NCI-H1048 (cell line): Measurements from ENCODE around the gene CYB5R2.
A peak's percentile ranks its signal among the peaks of the same experiment; 100 is the strongest.
"Not testable (repeated sequence)": the region's sequence is repeated elsewhere in the genome, so short reads cannot be mapped to it uniquely, and the experiment has no call there.

ENCODE experiments used
- DNase-seq: peaks from one replicate; lab custom pipeline; 2025; lab: John Stamatoyannopoulos, UW

The CYB5R2 gene

DNA sequence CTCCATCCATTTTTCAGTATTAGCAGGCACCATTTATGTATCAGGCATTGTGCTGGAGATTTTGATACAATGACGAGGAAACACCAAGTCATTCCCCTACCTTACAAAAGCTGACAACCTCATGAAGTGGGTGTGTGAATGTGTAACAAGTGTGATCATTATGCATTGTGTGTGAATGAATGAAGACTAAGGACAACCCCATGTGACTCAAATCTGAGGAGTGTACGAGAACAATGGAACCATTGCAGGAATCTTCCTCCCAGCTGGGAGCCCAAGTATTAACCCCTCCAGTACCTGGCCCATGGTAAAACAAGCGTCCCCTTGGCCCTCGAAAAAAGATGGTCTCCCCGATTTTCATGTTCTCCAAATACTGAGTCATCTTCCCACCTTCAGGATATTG lies 4.4 kb downstream of the CYB5R2 start:
- DNase-seq, result no peak

DNA sequence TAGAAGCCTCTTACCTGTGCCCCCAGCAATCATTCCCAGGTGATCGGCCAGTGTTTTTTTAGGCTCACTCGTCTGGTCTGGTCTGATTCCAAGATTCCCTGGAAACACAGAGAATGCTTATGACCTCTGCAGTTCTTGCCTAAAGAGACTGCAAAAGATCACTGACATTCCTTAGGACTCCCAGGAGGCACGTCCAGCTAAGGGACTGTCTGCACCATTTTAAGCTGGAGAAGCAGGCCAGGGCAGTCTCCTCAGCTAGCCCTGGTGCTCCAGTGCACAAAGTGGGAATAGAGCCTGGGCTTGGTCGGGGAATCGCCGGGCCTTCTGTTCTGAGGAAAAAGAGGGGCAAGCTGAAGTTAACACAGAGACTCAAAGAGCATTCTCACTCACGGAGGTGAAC lies 4.8 kb downstream of the CYB5R2 start:
- no peak for DNase-seq

DNA sequence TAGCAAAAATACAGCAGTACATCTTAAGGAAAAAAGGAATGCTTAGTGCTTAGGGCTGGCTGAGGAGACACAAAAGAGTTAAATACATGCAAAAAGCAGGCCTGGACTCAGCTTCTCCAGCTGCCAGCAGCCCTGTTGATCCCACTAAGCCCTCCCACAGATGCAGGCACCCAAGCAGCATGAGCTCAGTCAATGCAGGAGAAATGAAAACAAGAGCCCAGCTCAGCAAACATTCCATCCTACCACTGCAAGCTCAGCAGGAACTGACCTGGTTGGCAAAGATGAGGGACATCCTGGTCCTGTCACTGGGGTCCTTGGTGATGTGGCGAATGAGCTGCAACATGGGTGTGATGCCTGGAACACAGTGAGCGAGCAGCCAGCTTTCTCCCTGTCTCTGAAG lies 5.8 kb downstream of the CYB5R2 start:
- no peak for DNase-seq

DNA sequence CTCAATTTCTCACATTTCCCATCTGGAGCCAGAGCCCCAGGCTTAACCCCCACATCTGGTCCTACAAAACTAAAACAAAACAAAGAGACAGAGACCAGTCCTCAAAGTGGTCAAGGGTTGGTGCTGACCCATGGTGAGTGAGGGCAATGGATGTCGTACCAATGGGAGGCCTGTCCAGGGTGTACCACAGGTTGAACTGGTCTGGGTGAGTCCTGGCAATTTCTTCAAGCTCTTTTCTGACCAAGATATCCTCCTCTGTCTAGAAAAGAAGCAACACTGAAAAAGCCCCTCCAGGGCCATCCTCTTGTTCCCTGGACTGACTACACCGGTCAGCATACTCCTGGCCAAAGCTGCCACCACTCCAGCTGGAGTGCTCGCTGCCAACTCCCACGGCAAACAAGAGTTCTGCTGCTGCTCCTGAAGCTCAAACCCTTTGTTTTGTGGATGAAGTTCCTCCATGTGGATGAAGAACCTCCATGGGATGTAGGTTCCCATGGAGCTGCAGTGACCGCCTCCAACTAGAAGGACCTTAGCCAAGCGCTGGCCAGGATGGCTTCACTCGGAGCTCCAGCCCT lies 6.9 kb downstream of the CYB5R2 start:
- DNase-seq, result no peak

DNA sequence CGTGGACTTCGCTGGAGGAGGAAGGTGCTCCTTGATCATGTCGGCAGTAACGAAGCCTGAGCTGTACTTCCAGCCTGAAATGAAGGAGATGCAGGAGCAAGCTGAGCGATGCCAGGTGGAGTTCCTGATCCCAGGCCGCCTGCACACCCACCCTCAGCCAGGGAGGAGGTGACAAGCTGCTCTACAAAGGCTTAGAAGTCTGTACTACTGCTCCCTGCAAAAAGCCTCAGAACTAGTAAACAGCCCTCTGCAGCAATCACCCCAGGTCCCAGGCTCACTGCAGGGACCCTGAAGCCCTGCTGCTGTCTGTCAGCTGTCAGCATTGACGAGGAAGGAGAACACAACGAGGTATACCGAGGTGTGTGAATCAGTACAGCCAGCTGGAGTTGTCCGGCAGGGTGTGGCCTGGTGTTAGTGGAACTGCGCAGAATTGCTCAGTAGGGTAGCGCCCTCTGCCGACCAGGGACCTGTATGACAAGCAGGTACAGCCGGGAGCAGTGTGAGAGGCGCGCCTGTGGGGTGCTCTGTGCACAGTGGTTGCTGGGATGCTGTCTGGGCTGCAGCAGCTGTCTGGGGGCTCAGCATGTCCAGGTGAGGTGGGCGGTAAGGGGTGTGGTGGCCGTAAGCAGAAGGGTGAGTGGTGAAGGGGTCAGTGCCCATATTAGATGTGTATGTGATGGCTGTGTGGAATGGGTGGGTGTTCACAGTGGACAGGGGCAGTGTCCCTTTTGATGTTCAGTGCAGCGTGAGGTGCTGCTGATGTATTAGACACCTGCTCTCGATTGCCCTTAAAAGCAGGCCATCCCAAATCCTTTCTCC lies 7.6 kb downstream of the CYB5R2 start:
- peak; percentile 13 for DNase-seq

DNA sequence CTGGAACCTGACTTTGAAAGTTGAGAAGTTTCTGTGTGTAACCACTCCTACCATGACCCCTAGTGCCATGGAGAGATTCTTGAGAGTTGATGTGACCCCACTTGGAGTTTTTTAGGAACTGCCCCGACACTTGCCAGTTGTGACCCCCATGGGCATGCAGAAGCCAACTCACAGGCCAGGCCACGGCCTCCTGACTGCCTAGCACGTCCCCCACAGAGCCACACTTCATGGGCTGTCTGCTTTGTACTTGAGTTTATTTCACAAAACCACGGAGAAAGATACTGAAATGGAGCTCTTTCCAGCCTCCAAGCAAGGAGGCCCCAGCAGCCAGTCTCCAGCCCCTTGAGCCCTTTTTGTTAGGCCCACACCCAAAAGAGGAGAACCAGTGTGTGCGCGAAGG lies 8.4 kb downstream of the CYB5R2 start:
- DNase-seq, result no peak

DNA sequence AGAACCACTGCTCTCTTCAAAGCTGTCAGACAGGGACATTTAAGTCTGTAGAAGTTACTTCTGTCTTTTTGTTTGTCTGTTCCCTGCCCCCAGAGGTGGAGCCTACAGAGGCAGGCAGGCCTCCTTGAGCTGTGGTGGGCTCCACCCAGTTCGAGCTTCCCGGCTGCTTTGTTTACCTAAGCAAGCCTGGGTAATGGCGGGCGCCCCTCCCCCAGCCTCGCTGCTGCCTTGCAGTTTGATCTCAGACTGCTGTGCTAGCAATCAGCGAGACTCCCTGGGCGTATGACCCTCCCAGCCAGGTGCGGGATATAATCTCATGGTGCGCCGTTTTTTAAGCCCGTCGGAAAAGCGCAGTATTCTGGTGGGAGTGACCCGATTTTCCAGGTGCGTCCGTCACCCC lies 9.8 kb downstream of the CYB5R2 start:
- not testable (repeated sequence) for DNase-seq

DNA sequence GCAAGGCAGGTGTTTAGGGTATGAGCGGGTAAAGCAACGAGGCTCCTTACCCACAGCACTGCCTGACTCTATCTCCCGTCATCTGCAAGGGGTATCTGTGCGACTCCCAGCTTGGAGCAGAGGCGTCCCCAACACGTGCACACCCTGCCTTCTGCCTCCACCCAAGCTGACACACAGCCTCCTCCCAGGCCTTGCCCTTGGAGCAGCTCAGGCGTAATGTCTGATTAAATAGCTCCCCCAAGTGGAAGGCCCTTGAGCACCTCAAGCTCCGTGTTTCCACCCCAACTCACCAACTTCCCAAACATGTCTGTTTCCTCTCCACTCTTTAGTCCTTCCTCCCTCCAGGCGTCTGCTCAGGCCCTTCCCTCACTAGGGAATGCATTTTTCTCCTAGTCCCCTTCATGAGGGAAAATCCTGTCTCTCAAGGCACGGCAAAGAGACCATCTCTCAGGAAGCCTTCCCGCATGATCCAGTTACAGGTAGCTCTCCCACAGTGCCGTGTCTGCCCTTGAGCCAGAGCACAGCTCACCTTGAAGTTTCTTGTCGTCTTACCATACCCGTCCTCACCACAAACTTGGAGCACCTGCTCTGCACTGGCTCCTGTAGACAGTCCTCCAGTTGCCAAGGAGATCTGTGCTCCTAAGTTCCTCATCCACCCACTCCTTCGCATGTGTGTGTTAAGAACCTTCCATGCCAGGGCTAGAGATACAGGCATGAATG lies 15.8 kb downstream of the CYB5R2 start:
- no peak for DNase-seq

DNA sequence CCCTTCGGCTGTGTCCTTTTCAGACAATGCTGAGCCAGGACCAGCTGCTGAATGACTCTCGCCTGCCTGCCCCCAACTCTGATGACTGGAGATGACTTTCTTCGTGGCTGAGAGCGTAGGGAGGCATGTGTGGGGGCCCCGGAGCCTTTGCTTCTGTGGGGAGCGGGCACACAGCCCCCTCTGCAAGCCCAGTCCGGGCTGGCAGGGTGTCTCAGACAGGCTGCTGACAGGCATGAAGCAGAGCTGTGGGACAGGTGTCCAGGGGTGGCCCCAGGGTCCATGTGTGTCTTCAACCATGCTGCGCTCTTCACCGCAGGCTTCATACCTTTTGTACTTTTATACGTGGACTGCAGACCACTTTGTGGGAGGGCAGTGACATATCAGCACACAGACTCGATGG lies 16.6 kb downstream of the CYB5R2 start:
- DNase-seq, result no peak

DNA sequence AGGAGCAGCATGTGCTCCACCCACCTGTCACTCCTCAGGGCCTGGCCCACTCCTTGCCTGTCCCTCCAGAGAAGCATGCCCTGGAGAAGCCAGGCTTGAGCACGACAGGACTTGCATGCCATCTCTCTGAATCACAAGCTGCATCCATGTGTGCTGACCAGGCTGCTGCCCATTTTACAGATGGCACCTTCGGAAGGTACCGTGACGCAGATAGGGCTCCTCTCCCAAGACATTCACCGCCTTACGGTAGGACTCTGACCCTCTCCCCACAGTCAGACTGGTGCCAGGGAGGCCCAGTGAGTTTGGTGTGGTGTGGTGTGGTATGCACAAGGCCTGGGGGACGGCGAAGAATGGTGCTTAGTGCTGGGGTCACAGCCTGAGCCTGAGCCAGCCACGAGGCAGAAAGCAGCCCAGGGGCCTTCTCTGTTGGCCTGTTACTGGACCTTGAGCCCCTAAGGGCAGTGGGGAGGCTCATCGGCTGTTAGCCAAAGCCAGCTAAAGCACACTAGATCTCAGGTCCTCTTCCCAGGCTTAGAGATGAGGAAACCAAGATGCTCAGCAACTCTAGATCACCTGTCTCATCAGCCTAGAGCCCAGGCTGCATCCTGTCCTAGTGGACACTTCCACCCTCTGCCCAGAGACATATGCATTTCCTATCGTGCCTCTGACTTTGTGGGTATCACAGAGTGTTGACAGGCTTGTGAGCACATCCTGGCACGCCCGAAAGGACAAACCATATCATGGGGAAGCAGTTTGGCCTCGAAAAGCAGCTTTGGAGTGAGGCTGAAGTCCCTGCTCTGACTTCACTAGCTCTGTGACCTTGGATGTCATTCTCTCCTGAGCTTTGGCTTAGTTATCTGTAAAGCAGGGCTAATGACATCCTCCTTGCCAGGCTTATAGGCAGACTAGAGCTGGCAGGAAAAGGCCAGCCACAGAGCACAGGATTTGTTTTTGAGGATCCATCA lies 17.8 kb downstream of the CYB5R2 start:
- DNase-seq, result no peak

DNA sequence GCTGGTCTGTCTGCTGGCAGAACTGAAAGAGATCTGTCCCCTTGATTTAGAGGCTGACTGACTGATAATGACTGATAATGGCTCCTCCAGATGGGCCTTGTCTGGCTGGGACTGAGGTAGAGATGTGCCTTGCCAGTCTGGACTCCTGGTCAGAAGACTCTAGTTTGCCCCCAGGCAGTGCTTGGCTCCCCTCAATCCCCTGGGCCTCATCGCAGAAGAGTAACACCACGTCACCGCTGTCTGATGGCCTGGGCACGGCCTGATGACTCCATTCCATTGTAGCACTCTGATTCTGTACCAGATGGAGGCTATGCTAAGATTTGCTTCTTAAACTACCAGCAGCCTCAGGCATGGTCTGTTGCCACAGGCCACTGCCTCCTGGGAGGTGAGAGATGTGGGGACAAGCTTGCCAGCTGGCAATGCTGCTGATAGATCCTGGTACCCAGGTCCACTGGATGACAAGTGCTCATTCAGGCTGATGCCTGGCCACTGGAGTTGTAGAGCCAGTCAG lies 19.1 kb downstream of the CYB5R2 start:
- DNase-seq, result no peak

DNA sequence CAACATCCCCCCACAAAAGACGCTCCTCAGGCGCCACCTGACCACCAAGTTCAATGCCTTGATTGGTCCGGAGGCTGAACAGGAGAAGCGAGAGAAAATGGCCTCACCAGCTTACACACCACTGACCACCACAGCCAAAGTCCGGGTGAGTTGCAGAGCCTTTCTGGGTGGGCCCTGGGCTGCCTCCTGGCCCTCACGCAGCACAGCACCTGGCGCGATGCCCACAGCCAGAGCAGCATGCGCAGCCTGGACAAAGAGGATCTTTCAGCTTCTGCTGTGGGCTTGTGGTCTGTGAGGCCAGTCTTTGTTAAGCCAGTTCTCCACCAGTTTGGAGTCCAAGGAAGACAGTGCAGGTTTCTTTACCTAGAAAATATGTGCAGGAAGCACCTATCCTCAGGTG lies 21.6 kb downstream of the CYB5R2 start:
- no peak for DNase-seq

DNA sequence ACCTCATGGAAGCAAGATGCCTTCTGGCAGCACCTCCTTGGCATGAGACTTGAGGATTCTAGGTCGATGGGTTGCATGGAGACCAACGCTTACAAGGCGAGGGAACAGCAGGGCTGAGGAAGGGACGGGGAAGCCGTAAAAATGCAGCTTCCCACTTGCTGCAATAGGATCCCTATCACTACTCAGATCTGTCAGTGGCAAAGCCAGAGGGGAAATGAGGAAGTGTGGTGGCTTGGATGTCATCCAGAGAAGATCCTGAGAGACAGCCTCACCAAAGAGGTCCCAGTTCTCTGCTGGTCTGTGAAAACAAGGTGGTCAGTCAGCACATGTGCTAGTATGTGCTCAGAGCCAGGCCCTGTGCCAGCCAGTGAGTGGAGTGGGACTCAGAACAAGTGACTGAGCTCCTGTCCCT lies 22.2 kb downstream of the CYB5R2 start:
- DNase-seq, result no peak

DNA sequence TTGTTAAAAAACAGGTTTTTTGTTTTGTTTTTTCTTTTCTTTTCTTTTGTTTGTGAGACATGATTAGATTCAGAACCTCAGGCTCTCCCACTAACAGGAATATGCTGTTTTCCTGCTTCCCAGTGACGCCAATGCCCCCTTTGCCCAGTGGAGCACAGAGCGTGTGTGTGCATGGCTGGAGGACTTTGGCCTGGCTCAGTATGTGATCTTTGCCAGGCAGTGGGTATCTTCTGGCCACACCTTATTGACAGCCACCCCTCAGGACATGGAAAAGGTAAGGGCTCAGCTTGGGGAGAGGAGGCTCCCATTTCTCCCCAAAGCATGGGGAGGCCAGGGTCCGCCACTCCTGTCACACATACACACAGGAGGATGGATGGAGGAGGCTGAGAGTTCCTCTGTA lies 25.0 kb downstream of the CYB5R2 start:
- no peak for DNase-seq

DNA sequence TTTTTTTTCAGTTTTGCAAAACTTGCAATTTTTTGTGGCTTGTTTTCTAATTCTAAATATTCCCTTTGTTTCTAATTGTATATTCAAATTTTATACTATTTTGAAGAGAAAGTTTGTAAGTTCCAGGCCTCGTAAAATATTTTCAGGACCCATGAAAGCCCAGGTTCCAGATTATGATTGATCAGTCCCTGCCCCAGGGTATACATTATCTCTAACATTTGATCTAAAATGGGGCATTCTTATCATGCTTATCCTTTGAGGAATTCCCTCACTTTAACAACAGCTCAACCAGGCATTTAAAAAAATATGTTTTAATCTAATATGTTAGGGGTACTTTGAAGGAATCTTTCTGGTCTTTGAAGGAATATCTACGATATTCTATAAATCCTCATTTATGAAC lies 26.4 kb downstream of the CYB5R2 start:
- no peak for DNase-seq

DNA sequence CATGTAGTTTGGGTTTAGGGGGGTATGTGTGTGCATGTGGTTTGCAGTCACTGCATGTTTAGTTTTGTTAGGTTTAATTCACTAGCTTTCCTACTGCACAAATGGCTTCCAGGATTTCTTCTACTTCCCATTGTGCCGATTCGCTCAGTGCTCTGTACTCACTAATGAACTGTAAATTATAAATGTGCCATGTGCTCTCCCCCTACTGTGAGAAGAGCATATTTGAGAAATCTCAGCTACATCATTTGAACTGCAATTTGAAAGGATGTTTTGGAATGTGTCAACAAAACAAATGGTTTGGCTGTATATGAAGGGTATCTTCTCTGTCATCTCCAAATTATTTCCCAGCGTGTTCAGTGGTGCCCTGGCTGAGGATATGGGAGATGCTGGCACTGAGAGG lies 28.1 kb downstream of the CYB5R2 start:
- no peak for DNase-seq

DNA sequence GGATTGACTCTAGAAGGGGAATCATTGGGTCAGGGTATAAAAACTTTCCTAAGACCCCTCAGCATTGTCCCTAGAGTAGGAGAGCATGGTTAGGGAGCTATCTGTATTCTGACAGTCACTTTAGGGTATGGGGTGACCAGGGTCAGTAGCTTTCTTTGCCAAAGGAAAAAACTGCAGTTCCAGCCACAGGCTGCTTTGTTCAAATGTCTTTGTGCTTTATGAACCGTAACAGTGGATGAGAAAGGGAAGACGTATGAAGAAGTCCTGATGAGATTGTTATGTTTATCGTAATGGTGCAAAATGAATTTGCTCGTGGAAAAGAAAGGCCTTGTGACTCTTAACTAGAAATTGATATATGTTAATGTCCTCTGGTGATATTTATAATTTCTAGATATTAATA lies 30.0 kb downstream of the CYB5R2 start:
- no peak for DNase-seq

DNA sequence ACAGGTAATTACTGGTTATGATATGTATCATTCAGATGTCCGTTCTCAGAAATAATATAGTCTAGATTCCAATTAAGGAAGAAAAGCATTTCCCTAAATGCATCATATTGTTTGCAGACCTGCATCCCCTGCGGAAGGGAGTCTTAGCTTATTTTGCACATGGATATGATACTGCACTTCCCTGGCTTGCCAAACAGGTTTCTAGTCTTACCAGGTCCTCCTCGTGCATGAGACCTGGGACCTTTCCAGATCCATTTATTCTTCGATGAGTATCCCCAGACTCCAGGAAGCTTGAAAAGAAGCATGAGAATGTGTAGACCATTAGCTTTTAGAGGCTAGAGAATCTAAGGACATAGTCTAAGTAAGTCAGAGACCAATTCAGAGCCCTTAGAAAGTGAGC lies 30.6 kb downstream of the CYB5R2 start:
- no peak for DNase-seq

DNA sequence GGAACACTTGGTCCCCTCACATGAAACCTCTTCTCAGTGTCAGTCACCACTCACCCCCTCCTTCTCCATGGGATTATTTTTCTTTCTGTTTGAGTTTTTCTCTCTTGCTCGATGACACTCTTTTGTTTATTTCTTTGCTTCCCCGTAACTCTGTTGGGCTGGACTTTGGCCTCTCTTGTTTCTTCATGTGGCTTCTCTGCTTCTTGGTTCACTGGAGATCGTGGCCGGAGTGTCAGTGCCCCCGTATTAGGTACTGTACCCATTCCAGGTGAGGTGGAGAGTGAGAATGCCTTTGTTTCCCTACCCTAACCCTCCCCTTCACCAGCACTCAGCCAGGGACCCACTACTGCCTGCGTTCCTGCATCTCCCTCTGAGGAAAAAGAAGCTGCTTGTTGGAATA lies 32.5 kb downstream of the CYB5R2 start:
- DNase-seq, result no peak

DNA sequence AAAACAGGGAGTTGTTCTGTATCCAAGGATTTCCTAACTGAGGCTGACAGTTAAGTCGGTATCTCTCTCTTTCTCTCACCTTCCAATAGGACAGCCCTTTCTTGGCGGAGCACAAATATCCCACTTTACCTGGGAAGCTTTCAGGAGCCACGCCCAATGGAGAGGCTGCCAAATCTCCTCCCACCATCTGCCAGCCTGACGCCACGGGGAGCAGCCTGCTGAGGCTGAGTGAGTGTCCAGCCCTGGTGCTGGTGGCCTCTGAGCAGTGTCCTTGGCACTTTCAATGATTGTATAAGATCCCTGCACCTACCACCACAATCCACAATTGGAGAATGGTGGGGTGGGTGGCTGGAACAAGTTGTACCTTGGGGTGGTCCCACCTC lies 33.7 kb downstream of the CYB5R2 start:
- no peak for DNase-seq

DNA sequence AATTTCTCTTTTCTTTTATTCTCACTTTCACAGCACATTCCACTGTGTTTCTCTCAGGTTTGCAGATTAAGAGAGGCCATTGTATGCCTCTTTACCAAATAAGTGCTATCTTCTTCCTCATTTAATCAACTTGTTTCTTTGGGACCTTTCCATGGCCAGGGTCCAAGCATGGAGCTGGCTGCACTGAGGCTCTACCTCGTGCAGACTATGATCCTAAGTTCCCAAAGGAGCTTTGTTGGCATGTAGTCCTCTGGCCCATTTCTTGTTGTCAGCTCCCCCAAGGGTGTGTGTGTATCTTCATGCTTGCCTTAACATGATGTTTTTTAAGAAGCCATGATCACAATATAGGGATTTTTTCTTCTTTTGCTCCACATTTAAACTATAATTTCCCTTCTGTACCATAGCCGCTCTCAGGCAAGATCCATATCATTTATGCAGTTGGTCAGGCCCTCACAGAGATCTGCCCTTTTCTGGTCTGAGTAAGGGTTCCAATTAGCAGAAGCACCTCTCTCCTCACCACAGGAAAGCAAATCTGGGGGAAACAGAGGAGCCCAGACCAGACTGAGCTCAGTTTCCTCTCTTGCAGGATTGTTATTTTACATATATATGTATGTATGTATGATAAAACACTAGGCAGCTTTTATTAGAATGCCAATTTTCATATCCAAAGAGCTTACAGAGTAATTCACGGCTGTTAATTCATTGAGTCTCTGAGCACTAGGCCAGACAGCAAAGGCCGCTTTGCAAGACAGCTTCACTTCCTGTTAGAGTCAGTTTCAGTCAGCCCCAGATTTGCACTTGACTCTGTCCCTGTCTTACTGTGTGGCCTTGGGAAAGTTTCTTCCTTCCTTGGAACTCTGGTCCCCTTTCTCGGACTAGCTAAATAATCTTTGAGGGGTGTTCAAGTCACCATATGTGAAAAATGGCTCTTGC lies 34.3 kb downstream of the CYB5R2 start:
- DNase-seq, result no peak
